Calu3 (cell line): ENCODE data around the gene FBXW8. TPM values are rescaled to one million over a fixed set of nuclear protein-coding genes. Genes with fewer than 3 reads are reported as not detected.

Experiments used
- BruUV-seq: library from RNA; stranded (reverse); fragments of 400-500 nt; replicated peaks from 2 replicates; lab custom pipeline; 2021; lab: Mats Ljungman, UMichigan
- CTCF ChIA-PET: fragments of 300-600 bp; sonication (Branson Sonifier 250); formaldehyde crosslinking; loops from one replicate; lab custom pipeline; 2022; ENCODE audit warnings: antibody characterized with exemption; lab: Charles Lee
- DNase-seq: peaks from one replicate; pipeline ENCODE4 v3.0.0; 2022
- H3K27ac Mint-ChIP-seq: one replicate; pipeline ENCODE4 v1.8.0; 2022; ENCODE audit warnings: mixed read lengths; ENCODE audit not compliant: unreplicated experiment
- H3K27me3 Mint-ChIP-seq: one replicate; pipeline ENCODE4 v1.8.0; 2022; ENCODE audit warnings: mixed read lengths; ENCODE audit not compliant: unreplicated experiment
- H3K36me3 Mint-ChIP-seq: one replicate; pipeline ENCODE4 v1.8.0; 2022; ENCODE audit warnings: mild to moderate bottlenecking, moderate library complexity, mixed read lengths; ENCODE audit not compliant: insufficient read depth, unreplicated experiment
- H3K4me1 Mint-ChIP-seq: one replicate; pipeline ENCODE4 v1.8.0; 2022; ENCODE audit warnings: mild to moderate bottlenecking, low read depth, mixed read lengths; ENCODE audit not compliant: unreplicated experiment
- H3K4me3 Mint-ChIP-seq: one replicate; pipeline ENCODE4 v1.8.0; 2022; ENCODE audit warnings: mild to moderate bottlenecking, low read depth, moderate library complexity, mixed read lengths; ENCODE audit not compliant: unreplicated experiment
- H3K9me3 Mint-ChIP-seq: one replicate; pipeline ENCODE4 v1.8.0; 2022; ENCODE audit warnings: low read depth, mixed read lengths; ENCODE audit not compliant: unreplicated experiment
- CTCF ChIP-seq: fragments of 200-600 bp; IDR thresholded peaks from one replicate; pipeline ENCODE4 v1.8.0; 2022; ENCODE audit warnings: antibody characterized with exemption; ENCODE audit not compliant: unreplicated experiment
- intact Hi-C: fragments of 100-400 bp; cut with micrococcal nuclease; formaldehyde crosslinking; loops from one replicate; pipeline ENCODE4 v1.10.0; 2022; ENCODE audit not compliant: unreplicated experiment
- total RNA-seq: library from RNA; stranded (reverse); gene quantifications from 2 replicates; pipeline ENCODE4 v1.2.3, GENCODE V29; 2022

Gene FBXW8
- total RNA-seq, 1 experiment from 2014 or later, result 18.2 TPM

GRCh38 chr12:117051380-117051779 is 140.6 kb downstream of the FBXW8 start:
- BruUV-seq, result no TSS peak
- no peak overlapping the region for H3K4me3 Mint-ChIP-seq
- no peaks in the 10 kb centered on the region for H3K9me3 Mint-ChIP-seq
- peaks cover 96% of the 10 kb centered on the region for H3K36me3 Mint-ChIP-seq
- CTCF ChIA-PET, result no interaction called here
- peak overlapping the region; percentile 53 for H3K27ac Mint-ChIP-seq
- no peak for TF ChIP-seq CTCF
- no peaks in the 10 kb centered on the region for H3K27me3 Mint-ChIP-seq
- H3K4me1 Mint-ChIP-seq, result peaks cover 38% of the 10 kb centered on the region
- intact Hi-C loops, result no loop called here
- no peak for DNase-seq

- Mint-ChIP-seq H3K27ac (peak overlapping the region; percentile 53), H3K27me3 (no peaks in the 10 kb centered on the region), H3K36me3 (peaks cover 96% of the 10 kb centered on the region), H3K4me1 (peaks cover 35% of the 10 kb centered on the region), H3K9me3 (no peaks in the 10 kb centered on the region), H3K4me3 (no peak overlapping the region)
- no TSS peak for BruUV-seq
- no peak for DNase-seq
- CTCF ChIA-PET, result no interaction called here
- no peak for TF ChIP-seq CTCF
- intact Hi-C loops, result no loop called here
Observed at GRCh38 chr12:117052386-117053049, 141.8 kb downstream of the FBXW8 start.

GRCh38 chr12:117053050-117053400 is 142.3 kb downstream of the FBXW8 start:
- BruUV-seq, result no TSS peak
- H3K27ac Mint-ChIP-seq, result peak overlapping the region; percentile 19
- TF ChIP-seq CTCF, result no peak
- DNase-seq, result no peak
- no peak overlapping the region for H3K4me3 Mint-ChIP-seq
- peaks cover 33% of the 10 kb centered on the region for H3K4me1 Mint-ChIP-seq
- intact Hi-C loops, result no loop called here
- no peaks in the 10 kb centered on the region for H3K9me3 Mint-ChIP-seq
- CTCF ChIA-PET, result no interaction called here
- peaks cover 95% of the 10 kb centered on the region for H3K36me3 Mint-ChIP-seq
- no peaks in the 10 kb centered on the region for H3K27me3 Mint-ChIP-seq

GRCh38 chr12:117053597-117054201 is 142.9 kb downstream of the FBXW8 start:
- peak overlapping the region; percentile 19 for H3K27ac Mint-ChIP-seq
- no TSS peak for BruUV-seq
- DNase-seq, result no peak
- peaks cover 29% of the 10 kb centered on the region for H3K4me1 Mint-ChIP-seq
- H3K9me3 Mint-ChIP-seq, result no peaks in the 10 kb centered on the region
- H3K27me3 Mint-ChIP-seq, result no peaks in the 10 kb centered on the region
- no peak overlapping the region for H3K4me3 Mint-ChIP-seq
- TF ChIP-seq CTCF, result no peak
- CTCF ChIA-PET, result no interaction called here
- peaks cover 95% of the 10 kb centered on the region for H3K36me3 Mint-ChIP-seq
- intact Hi-C loops, result no loop called here
